GM12865 (cell line): ENCODE results near the gene NGB.

Experiments
- DNase-seq: peaks from one replicate; pipeline ENCODE4 v3.0.0; 2010; ENCODE audit warnings: low read depth
- H3K4me3 ChIP-seq: 2 replicates; pipeline ENCODE4 v1.5.1; 2011; ENCODE audit warnings: mild to moderate bottlenecking, low read depth, low read length, control low read depth
- CTCF ChIP-seq: IDR thresholded peaks from 2 replicates; pipeline ENCODE4 v1.5.1; 2011; ENCODE audit warnings: low read length, control low read depth, low read depth, inconsistent platforms; ENCODE audit not compliant: insufficient read depth; ENCODE audit errors: missing control alignments

The NGB gene

DNA sequence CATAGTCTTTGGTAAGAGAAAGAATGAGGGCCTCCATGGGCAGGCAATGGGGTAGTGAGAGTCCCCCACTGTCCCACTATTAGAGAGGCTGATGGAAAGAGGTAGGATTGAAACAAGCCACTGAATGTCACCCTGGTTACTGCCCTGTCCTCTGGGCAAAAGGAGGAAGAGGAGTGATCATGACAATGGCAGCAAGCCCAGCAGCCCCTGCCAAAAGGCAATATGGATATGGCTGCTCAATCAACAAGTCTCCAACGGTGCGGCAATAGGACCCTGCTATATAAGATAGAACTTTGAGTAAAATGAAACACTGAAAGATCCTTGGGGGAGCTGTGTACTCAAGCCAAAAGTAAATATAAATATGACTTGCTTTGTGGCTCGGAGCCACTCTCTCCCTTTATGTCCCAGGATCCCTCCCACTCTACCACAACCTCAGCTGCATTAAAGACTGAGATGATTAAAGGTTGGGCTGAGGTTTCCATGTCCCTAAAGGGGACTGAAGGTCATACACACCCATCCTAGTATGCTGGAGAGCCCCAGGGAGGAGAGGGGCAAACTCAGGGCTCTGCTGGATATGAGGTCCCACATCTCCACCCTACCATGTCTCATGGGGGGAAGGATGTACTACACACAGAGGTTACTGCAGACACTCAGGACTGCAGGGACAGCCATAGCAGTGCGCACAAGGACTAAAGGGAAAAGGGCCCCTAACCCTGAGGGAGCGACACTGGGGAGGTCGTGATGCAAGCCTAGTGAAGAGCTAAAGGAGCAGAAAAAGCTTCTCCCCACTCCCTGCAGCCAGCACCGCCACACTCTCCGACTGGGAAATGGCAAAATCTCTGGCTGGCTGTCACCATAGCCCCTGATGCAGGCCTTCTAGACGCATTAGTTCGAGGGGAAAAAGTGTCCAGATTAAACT is 43.8 kb upstream of the NGB start:
- no peak for DNase-seq
- no peak overlapping the region for H3K4me3 ChIP-seq
- TF ChIP-seq CTCF = no peak

- TF ChIP-seq CTCF = no peak
- H3K4me3 ChIP-seq = no peak overlapping the region
- no peak for DNase-seq
Measured at GRCh38 chr14:77314043-77314442, 43.0 kb upstream of the NGB start.

DNA sequence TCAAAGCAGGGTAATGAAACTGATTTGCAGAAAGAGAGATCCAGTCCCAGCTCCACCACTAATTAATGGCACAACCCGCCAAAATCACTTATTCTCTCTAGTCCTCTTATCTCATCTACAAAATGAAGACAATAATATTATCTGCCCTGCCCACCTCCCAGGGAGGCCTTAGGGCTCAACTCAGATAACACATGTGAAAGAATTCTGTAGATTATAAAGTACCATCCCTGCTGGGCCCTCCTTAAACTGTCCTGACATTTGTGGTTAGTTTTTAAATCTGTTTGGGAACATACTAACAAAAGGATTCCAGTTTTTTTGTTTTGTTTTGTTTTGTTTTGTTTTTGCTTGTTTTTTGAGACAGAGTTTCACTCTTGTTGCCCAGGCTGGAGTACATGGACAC is 42.4 kb upstream of the NGB start:
- no peak overlapping the region for H3K4me3 ChIP-seq
- DNase-seq = no peak
- TF ChIP-seq CTCF = no peak

DNA sequence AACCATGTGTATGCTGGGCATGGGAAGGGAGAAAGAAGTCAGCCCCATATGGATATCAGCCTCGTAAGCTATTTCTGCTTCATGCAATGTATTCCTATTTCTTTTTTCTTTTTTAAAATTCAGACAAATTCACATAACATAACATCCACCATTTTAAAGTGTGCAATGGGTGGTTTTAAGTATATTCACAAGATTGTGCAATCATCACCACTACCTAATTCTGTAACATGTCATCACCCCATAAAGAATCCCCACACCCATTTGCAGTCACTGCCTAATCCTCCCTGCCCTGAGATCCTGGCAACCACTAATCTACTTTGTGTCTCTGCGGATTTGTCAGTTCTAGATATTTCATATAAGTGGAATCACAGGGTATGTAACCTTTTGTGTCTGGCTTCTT is 40.2 kb upstream of the NGB start:
- no peak overlapping the region for H3K4me3 ChIP-seq
- DNase-seq = no peak
- TF ChIP-seq CTCF = no peak

- no peak for DNase-seq
- TF ChIP-seq CTCF = no peak
- no peak overlapping the region for H3K4me3 ChIP-seq
Measured at GRCh38 chr14:77310026-77310425, 39.0 kb upstream of the NGB start.

GRCh38 chr14:77309131-77309530 is 38.1 kb upstream of the NGB start:
- TF ChIP-seq CTCF = no peak
- DNase-seq = no peak
- no peak overlapping the region for H3K4me3 ChIP-seq
